LNCAP (cell line): ENCODE measurements around the gene PHKG2.

Experiments used
- TF ChIP-seq, protein P1 (sequence below): fragments of 450-650 bp; IDR thresholded peaks from 2 replicates; pipeline ENCODE4 v1.5.1; 2017; ENCODE audit warnings: mild to moderate bottlenecking

PHKG2 gene

DNA sequence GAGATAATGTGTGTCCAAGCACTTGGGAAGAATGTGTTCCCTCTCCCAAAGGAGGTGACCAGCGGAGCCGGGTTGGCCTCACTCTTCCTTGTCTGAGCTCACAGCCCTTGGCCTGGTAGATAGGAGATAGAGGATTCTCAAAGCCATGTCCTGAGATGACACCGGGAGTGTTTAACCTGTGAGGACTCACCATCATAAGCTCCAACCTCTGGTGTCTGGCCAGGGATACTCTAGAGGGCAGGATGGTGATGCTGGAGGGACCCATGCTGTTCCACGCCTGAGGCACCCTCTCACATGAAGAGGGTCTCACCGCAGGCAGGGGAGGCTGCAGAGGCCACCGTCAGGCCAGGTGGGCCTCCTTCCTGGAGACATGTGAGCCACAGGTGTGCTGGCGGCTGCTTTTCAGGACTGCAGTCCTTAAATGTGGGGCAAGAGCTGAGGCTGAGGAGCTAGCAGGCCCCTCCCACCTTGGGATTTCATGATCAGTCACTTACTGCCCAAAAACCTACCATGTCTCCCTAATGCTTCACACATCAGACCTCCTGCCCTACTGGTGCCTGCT, 45.4 kb downstream of the PHKG2 start:
- TF ChIP-seq, protein P1, sequence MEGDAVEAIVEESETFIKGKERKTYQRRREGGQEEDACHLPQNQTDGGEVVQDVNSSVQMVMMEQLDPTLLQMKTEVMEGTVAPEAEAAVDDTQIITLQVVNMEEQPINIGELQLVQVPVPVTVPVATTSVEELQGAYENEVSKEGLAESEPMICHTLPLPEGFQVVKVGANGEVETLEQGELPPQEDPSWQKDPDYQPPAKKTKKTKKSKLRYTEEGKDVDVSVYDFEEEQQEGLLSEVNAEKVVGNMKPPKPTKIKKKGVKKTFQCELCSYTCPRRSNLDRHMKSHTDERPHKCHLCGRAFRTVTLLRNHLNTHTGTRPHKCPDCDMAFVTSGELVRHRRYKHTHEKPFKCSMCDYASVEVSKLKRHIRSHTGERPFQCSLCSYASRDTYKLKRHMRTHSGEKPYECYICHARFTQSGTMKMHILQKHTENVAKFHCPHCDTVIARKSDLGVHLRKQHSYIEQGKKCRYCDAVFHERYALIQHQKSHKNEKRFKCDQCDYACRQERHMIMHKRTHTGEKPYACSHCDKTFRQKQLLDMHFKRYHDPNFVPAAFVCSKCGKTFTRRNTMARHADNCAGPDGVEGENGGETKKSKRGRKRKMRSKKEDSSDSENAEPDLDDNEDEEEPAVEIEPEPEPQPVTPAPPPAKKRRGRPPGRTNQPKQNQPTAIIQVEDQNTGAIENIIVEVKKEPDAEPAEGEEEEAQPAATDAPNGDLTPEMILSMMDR, result no peak

DNA sequence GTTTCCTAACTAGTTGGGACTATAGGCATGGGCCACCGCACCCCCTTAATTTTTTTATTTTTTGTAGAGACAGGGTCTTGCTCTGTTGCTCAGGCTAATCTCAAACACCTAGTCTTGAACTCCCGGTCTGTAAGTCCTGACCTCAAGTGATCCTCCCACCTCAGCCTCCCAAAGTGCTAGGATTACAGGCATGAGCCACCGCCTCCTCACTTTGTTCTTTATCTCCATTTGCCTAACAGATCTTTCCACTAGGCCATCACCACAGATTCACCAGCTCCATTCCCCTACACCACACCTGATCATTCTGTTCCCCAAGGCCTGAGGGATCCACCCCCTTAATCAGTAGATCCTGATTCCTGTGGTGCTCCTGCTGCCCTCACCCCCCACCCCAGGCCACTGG, 46.4 kb downstream of the PHKG2 start:
- TF ChIP-seq, protein P1, result no peak

DNA sequence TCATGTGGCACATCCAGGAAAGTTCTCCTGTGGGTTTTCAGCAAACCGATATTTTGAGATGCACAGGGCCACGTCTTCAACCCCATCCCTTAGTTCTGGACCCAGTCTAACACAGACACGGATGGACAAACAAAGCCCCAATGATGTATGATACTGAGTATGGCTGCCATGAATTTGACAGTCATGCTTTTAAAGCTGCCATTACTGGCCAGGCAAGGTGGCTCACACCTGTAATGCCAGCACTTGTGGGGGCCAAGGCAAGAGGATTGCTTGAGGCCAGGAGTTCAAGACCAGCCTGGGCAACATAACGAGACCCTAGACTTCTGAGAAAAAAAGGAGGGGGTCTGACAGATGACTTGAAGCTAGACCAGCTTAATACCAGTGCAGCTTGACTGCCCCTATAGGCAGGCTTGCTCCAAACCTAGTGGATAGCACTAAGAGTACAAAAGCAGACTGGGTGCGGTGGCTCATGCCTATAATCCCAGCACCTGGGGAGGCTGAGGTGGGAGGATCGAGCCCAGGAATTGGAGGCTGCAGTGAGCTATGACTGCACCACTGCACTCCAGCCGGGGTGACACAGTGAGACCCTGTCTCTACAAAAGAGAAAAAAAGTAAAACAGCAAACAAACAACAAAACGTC, 49.6 kb downstream of the PHKG2 start:
- TF ChIP-seq, protein P1, result no peak
